CD4-positive, alpha-beta T cell treated with Interleukin-2 at 100 ng/mL for 4 hours (primary cell): ENCODE data around the gene RAD54L.
"Not testable (repeated sequence)": the region's sequence is repeated elsewhere in the genome, so short reads cannot be mapped to it uniquely, and the experiment has no call there.

Experiments
- DNase-seq: peaks from one replicate; pipeline ENCODE4 v3.0.0-alpha.2; 2020; ENCODE audit warnings: low spot score

Gene RAD54L

DNA sequence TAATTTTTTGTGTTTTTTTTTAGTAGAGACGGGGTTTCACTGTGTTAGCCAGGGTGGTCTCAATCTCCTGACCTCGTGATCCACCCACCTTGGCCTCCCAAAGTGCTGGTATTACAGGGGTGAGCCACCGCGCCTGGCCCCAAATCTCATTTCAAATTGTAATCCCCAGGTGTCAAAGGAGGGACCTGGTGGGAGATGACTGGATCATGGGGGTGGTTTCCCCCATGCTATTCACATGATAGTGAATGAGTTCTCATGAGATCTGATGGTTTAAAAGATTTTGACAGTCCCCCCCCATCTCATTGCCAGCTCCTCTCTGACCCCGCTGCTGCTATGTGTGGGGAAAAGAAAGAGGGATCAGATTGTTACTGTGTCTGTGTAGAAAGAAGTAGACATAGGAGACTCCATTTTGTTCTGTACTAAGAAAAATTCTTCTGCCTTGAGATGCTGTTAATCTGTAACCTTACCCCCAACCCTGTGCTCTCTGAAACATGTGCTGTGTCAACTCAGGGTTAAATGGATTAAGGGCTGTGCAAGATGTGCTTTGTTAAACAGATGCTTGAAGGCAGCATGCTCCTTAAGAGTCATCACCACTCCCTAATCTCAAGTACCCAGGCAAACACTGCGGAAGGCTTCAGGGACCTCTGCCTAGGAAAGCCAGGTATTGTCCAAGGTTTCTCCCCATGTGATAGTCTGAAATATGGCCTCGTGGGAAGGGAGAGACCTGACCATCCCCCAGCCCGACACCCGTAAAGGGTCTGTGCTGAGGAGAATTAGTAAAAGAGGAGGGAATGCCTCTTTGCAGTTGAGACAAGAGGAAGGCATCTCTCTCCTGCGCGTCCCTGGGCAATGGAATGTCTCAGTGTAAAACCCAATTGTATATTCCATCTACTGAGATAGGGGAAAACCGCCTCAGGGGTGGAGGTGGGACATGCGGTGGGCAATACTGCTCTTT is 72.7 kb downstream of the RAD54L start:
- not testable (repeated sequence) for DNase-seq

DNA sequence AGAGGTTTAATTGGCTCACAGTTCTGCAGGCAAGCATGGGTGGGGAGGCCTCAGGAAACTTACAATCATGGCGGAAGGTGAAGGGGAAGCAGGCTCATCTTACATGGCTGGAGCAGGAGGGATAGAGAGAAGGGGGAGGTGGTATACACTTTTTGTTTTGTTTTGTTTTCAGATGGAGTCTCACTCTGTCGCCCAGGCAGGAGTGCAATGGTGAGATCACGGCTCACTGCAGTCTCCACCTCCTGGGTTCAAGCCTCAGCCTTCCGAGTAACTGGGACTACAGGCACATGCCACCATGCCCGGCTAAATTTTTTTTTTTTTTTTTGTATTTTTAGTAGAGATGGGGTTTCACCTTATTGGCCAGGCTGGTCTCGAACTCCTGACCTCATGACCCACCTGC is 74.6 kb downstream of the RAD54L start:
- not testable (repeated sequence) for DNase-seq

DNA sequence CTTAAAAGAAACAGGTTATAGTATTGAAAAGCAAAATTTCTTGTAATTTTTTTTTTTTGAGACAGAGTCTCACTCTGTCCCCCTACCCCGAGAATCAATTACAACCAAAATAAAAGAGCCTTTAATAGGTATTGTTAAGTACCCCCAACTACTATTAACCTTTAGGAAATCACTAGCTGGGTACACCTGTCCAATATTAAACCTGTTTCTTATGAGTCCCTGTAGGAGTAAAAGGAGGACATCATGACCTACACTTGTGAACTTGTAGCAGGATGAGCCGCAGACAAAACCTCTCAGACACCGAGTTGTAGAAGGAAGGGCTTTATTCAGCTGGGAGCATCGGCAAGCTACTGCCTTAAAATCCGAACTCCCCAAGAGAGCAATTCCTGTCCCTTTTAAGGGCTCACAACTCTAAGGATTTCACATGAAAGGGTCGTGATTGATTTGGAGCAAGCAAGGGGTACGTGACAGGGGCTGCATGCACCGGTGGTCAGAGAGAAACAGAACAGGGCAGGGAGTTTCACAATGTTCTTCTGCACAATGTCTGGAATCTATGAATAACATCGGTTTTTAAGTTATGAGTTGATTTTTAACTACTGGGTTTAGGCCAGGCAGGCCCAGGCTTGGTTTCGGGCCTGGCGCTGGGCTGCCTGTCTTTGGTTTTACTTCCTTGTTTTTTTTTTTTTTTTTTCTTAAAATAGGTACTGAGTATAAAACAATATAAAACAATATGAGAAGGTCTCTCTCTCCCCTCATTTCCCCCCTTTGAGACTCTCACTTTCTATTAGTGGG is 77.9 kb downstream of the RAD54L start:
- not testable (repeated sequence) for DNase-seq
